LoVo (cell line): ENCODE results near the gene FANCI.

ENCODE experiments used
- DNase-seq: peaks from one replicate; pipeline ENCODE4 v3.0.0-alpha.2; 2016; ENCODE audit warnings: low spot score

FANCI gene

GRCh38 chr15:89333011-89333860 lies 89.5 kb downstream of the FANCI start:
- no peak for DNase-seq

DNA sequence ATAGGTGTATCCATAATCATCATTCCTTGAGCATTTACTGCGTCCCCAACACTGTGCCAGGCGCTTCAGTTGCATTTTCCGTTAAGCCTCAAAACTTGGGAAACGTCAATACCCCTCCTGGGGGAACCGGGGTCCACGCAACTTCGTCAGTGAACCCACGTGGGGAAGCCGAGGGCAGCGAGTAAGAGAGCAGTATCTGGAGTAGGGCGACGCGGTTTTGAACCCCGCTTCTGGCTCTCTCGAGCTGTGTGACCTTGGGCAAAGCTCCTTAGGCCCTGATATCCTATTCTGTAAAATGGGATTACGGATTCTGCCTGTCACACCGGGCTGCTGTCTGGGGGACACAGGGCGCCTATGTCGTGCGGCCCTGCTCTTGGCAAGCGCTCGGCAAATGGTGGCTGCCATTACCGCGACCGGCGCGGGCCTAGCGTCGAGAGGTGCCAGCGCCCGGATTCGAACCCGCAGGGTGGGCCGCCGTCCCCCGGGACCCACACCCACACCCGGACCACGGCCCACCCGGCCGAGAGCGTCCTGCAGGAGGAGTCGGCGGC lies 90.3 kb downstream of the FANCI start:
- DNase-seq: no peak

DNA sequence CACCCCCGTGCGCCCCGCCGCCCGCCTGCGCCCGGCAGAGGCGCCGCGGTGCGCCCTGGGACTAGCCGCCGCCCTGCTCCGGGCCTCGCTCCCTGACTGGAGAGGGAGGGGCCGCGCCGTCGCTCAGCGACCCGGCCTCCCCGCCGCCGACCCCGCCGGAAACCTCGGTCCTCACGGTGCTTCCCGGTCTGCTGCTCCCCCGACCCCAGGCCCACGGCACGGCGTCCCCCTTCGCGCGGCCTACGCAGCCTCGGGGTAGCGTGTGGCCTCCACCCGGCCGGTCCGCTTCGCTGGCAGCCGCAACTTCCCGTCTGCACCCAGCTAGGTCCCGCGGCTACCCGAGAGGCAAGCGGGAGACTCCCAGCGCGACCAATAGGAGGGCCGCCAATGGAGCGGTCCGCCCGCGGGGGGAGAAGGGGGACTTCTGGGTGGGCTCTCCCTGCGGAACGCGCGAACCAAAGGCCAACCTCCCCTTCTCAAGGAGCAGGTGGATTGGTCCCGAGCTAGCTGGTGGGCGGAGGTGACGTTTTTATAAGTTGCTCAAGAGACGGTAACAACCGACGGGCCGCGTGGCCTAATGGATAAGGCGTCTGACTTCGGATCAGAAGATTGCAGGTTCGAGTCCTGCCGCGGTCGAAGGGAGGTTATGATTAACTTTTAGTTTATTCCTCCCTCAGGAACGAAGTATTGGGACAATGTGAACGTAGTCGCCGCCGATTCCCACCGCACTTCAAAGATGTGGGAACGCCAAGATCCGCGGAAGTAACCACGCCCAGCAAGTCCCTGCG lies 90.9 kb downstream of the FANCI start, which contains the start of gene POLG:
POLG (minus strand) TSS at position 315 of the 788 bp plus-strand sequence. CDS start 1,070 bp downstream, outside the sequence.
- DNase-seq: peak; percentile 100

- DNase-seq: no peak
Measured at GRCh38 chr15:89335298-89336041, 91.7 kb downstream of the FANCI start.

GRCh38 chr15:89338036-89338435 lies 94.3 kb downstream of the FANCI start:
- DNase-seq: no peak

- no peak for DNase-seq
Measured at GRCh38 chr15:89340573-89340972, 96.8 kb downstream of the FANCI start.

- no peak for DNase-seq
Measured at GRCh38 chr15:89341316-89342005, 97.7 kb downstream of the FANCI start.

- DNase-seq: no peak
Measured at GRCh38 chr15:89342840-89343239, 99.1 kb downstream of the FANCI start.

- DNase-seq: no peak
Measured at GRCh38 chr15:89345248-89345647, 101.5 kb downstream of the FANCI start.

DNA sequence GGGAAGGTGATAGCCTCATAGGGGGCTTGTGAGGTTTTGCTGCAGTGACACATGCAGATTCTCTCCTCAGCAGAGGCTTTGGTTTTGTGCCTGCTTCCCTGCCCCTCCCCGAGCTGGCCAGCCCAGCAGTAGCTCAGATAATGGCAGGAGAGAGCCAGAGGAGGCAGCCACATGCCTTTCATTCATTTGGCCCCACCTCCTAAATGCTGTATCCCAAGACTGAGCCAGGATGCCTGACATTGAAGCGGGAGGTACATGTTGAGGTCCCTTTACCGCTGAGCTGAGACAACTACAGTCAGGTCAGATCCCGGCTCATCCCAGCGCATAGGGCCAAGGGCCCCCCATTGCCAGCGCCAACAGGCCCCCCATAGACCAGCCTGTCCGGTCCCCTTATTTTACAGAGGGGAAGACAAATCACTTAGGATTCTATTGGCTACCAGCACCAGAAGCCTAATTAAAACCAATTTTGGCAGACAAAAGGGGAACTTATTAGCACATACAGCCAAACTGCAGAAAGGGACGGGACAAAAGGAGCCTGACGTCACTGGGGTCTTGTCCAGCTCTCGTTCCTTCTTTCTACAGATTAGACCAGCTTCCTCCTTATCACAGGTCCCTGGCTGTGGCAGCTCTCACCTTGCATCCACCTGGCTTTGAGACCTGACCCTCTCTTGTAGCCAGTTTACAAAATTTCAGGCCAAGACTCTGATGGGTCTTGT lies 102.9 kb downstream of the FANCI start:
- no peak for DNase-seq

GRCh38 chr15:89349206-89349558 lies 105.4 kb downstream of the FANCI start:
- no peak for DNase-seq

- DNase-seq: no peak
Measured at GRCh38 chr15:89352476-89352875, 108.7 kb downstream of the FANCI start.

- no peak for DNase-seq
Measured at GRCh38 chr15:89353991-89354390, 110.2 kb downstream of the FANCI start.

GRCh38 chr15:89356634-89357298 lies 113.0 kb downstream of the FANCI start:
- peak; percentile 12 for DNase-seq

DNA sequence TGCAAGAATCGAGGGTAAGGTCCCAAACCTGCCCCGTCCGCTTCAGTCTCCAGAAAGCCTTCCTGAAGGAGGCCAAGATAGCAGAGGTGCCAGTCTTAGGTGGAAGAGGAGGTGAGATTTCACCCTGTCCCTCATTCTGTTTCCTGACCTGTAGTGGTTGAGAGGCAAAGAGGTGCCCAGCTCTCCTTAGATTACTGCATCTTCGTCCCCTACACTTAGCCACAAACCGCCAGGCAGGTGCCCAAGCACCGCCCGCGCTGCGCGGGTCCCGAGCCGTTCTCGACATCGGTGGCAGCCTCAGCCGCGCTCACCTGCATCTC lies 114.6 kb downstream of the FANCI start:
- DNase-seq: no peak

GRCh38 chr15:89358755-89359439 lies 115.1 kb downstream of the FANCI start:
- peak; percentile 90 for DNase-seq

DNA sequence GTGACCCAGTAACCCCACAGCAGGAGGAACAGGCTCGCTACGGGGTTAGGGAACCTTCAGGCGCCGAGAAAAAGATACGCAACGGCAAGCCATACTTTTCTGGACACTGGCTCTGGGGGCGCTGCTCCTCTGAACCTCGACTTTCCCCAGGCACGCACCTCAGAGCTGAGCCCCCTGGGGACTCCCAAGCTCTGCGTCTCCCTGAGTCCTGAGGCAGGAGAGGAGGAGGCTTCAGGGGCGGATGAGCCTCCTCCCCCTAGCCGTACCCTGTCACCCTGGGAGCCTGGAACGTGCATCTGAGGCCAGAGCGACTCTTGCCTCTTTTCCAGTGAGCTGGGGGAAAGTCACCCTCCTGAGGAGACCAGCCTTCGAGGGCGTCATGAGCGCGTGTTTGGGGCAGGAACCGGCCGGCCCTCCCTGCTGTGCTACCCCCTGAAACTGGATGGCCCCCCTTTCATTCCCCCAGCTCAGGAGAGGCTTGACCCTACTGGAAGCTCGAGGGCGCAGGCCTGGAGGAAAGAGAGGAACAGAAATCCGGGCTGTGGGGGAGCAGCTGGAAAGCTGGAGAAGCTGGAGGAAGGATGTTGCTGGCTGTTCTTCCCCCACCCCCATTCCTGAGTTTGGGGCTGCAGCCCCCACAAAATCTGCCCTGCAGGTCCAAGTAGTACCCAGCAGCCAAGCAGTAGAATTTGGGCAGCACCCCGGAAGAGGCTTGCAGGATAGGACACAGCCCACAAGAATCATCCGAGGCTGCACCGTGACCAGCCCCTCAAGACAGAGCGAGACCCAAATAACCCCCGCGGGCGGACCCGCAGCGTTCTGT lies 115.9 kb downstream of the FANCI start:
- DNase-seq: no peak

DNA sequence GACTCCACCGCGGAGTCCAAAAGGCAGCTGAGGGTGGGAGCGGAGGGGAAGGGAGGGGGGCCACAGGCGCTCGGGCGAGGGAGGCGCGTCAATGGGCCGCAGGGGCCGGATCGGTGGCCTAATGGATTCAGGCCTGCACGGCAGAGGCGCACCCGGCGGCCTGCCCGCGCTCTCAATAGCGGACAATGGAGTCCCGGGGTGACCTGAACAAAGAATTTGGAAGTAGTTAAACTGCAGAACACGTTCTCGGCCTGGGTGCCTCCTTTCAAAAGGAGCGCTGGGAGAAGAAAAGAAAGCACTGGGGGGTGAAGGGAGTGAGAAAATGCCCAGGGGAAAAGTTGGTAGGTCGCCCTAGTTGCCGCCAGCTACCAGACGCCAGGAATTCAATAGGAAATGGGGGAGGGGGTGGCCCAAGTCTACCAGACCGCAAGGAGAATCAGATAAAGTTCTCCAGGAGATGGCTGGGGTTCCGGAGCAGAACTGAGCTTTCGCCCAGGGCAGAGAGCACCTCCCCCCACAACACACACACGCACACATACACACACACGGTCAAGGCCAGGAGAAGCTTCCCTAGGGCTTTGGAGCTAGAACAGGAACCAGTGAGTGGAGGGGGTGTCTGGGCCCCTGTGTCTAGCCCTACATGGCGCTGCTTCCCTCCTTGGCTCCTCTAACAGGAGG lies 116.7 kb downstream of the FANCI start:
- no peak for DNase-seq
